GM21576 (cell line): ENCODE results near the gene MRGPRD.
"Not testable (repeated sequence)": the region's sequence is repeated elsewhere in the genome, so short reads cannot be mapped to it uniquely, and the experiment has no call there.

Experiments used
- ATAC-seq: cut with Tn5 transposase; IDR thresholded peaks from one replicate; pipeline ENCODE4 v1.9.1; 2021; ENCODE audit warnings: mild to moderate bottlenecking, moderate library complexity; ENCODE audit not compliant: unreplicated experiment

MRGPRD gene

GRCh38 chr11:69005631-69006368, 25.0 kb upstream of the MRGPRD start:
- no peak for ATAC-seq

GRCh38 chr11:69005183-69005630, 24.4 kb upstream of the MRGPRD start:
- ATAC-seq = no peak

DNA sequence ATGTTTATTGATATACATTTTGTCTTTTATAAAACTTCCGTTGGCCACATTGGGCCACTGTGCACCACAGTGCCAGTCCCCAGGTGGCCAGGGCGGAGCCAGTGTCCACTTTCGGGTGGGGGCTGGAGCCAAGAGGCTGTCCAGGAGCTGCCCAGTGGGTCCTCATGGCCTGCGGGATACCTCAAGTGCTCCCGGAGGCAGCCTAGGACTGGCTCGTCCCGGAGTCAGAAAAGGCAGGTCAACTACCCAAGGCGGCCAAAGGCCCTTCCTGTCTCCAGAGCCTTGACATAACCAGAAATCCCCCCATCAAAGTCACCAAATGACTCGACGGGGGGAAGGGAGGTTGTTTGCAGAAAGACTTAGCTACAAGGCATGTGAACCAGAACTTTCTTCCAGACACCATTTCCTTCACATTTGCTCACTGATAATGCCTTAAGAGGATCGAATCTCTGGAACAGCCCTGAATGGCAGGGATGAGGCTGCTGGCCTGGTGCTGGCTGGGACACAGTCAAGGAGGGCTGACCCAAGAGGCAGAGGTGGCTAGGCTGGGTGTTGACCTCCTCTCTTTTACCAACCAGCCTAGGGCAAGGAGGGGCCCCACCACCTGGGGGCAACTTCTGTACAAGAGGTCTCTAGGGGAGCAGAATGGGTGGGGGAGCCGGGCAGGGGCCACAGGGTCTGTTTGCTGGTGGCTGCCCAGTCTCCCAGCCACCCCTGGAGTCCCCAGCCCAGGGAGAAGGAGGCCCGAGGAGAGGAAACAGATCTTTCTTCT, 23.8 kb upstream of the MRGPRD start:
- no peak for ATAC-seq

DNA sequence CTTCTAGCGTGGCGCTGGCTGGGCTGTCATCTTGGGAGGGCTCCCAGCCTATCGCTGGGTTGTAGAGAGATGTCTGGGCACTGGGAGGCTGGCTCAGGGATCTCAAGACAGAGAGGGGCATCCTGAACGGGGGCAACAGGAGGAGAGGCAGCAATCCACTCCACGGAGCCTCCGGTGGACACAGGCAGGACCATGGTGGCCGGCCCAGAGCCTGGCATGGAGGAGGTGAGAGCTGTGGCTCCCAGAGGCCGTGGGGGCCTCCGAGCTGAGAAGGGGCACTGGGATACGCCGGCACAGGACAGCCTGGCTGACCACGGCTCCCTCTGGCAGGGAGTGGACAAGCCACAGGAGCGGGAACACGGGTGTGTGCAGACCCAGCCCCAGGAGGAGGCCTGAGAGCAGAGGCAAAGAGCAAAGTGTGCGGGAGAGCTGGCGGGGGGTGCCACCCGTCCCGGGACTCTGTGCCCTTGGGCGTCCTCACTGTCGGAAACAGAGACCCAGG, 23.1 kb upstream of the MRGPRD start:
- ATAC-seq = no peak

DNA sequence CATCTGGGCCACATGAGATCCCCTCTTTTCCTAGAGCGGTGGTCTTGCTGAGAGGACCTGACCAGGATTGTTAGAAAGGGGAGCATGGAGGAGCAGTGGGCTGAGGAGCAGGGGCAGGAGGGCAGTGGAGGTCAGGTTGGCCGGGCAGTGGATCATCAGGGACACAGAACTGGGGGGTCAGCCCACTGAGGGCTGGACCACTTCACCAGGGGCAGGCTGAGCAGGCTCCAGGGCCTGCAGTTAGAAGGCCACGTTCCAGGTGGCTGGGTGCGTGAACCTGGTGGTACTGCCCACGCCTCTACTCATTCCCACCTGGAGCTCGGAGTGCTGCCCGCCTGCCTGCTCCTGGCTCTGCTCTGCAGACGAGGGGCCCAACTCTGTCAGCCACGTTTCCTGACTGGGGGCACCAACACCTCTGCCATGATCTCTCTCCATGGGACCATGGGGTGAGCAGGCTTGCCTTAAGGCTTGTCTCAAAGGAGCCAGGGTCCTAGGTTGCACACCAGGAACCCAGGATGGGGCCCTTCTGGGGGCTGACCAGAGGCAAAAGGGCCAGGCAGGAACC, 22.6 kb upstream of the MRGPRD start:
- ATAC-seq = no peak

GRCh38 chr11:69002570-69003231, 21.9 kb upstream of the MRGPRD start:
- ATAC-seq = no peak

GRCh38 chr11:69002110-69002569, 21.4 kb upstream of the MRGPRD start:
- ATAC-seq = no peak

- no peak for ATAC-seq
Measured at GRCh38 chr11:69001243-69002081, 20.7 kb upstream of the MRGPRD start.

DNA sequence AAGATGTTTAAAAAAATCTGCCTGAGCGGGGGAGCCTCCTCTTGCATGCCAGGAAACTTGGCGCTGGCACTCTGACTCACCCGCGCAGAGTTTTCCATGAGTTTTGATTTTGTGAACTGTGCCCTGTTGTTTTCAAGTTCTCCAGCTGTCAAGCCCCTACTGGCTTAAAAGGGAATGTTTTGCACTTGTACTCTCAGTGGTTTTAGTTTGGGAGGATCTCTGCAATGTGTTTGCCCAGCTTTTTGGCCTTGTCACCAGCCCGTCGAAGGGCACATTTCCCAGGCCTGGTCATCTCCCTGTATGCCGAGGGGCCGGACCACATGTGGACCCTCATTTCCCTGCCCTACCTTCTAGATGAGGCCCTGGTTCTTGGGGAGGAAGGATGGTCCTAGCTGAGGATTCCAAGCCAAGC, 20.1 kb upstream of the MRGPRD start:
- no peak for ATAC-seq

- ATAC-seq = no peak
Measured at GRCh38 chr11:69000391-69000790, 19.6 kb upstream of the MRGPRD start.

DNA sequence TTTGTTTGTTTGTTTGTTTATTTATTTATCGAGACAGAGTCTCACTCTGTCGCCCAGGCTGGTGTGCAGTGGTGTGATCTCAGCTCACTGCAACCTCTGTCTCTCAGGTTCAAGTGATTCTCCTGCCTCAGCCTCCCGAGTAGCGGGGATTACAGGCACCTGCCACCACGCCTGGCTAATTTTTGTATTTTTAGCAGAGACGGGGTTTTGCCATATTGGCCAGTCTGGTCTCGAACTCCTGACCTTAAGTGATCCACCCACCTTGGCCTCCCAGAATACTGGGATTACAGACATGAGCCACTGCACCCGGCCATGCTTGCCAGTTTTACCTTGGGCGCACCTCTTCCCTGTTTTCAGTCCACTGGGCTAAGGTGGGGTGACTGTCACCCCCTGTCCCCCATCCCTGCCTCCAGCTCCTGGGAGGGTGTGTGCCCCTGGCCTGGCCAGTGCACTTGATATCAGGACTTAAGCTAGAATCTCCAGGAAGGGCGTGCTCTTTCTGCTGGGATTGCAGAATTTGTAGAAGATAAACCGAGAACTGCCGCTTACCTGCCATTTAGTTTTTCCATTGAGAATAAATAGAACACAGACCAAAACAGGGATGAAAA, 19.1 kb upstream of the MRGPRD start:
- ATAC-seq = not testable (repeated sequence)

DNA sequence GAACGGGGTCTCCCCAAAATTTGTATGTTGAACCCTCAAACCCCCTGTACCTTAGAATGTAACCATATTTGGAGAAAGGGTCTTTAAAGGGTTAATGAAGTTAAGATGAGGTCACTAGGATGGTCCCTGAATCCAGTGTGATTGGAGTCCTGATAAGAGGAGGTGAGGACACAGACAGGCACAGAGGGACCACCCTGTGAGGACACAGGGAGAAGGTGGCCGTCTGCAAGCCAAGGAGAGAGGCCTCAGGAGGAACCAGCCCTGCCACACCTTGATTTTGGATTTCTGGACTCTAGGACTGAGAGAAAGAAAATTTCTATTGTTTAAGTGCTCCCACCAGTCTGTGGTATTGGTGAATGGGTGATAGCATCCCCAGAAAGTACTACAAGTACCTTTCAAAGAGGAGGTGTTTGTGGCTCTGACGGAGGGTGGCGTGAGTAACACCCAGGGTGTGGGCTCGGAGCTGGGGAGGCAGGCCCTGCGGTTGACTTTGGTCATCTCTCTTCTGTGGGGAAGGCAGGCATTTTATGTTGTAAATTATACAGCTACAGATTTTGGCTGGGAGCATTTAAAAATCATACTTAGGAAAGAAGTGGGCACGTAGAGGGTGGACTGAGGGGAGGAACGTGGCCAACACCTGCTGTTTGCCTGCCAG, 18.4 kb upstream of the MRGPRD start:
- no peak for ATAC-seq

DNA sequence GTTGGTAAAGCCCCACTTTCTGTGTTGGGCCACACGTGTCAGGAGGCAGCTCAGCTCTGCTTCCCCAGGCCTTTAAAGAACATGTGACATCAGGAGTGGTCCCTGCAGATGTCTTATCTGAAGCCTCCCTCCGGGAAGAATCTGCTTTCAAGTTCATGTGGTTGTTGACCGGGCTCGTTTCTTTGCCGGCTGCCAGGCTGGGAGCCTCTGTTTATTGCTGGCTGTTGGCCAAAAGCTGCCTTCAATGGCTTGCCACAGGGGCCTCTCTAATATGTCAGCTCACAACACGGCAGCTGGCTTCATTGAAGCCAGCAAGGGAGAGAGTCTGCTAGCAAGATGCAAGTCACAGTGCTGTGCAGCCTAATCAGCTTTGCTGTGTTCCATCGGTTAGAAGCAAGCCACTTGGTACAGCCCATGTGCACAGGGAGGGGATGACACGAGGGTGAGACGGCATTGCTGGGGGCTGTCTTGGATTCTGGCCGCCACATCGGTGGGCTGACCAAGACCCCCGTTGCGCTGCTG, 17.7 kb upstream of the MRGPRD start:
- no peak for ATAC-seq

DNA sequence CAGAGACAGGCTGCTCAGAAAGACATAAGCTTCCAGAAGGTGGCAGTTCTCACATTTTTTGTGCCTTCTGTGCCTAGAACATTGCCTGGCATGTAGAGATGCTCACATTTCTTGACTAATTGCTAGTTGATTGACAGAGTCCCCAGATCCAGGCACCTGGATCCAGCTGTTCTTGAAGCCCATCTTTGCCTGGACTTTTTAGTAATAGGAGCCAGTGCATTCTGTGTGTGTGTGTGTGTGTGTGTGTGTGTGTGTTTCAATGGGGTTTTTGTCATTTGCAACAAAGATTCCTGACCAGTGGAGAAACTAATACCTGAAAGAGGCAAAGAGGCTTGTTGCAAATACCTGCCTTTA, 17.2 kb upstream of the MRGPRD start:
- ATAC-seq = no peak

GRCh38 chr11:68997124-68997994, 16.6 kb upstream of the MRGPRD start:
- ATAC-seq = no peak

- no peak for ATAC-seq
Measured at GRCh38 chr11:68996376-68997123, 15.8 kb upstream of the MRGPRD start.

GRCh38 chr11:68994894-68995285, 14.1 kb upstream of the MRGPRD start:
- ATAC-seq = no peak
